Measurements from ENCODE around the gene SUGCT.

The SUGCT gene

DNA sequence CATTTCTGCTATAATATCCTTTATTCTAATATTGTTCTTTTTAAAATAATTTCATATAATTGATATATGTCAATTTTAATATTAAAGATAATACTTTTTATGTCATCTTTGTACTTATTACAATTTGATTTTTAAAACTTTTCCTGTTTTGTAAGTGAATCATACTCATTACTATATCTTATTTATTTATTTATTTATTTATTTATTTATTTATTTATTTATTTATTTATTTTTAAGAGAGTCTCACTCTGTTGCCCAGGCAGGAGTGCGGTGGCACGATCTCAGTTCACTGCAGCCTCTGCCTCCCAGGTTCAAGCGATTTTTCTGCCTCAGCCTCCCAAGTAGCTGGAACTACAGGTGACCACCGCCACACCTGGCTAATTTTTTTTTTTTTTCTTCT, 215.3 kb downstream of the SUGCT start:
- TF ChIP-seq YY1 (IDR thresholded peaks at IDR 0.05; ENCODE audit: low read depth), result no peak
- TF ChIP-seq CREB1 (IDR thresholded peaks at IDR 0.05; ENCODE audit: low read depth), result no peak
- TF ChIP-seq NFIC (IDR thresholded peaks at IDR 0.05), result no peak
- no peak for TF ChIP-seq TEAD4 (IDR thresholded peaks at IDR 0.05)
- no peak for TF ChIP-seq EP300 (IDR thresholded peaks at IDR 0.05; ENCODE audit: borderline replicate concordance)
- TF ChIP-seq, protein P1, sequence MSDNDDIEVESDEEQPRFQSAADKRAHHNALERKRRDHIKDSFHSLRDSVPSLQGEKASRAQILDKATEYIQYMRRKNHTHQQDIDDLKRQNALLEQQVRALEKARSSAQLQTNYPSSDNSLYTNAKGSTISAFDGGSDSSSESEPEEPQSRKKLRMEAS (IDR thresholded peaks at IDR 0.05), result no peak

DNA sequence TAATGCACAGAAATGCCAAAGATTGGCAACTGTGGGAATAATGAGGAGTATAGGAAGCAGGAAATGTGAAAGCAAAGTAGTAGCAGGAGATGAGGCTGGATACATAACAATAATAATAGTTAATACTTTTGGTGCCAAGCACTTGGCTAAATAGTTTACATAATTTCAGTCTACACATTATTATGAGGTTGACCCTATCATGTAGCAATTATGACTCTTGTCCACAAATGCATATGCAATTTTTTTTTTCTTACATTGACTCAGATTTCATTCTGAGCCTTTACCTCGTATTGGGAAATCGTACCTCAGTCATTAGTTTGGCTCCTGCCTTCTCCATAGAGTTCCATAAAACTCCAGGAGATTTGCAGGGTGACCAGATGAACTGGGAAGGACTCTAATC, 219.9 kb downstream of the SUGCT start:
- no peak for TF ChIP-seq TEAD4 (IDR thresholded peaks at IDR 0.05)
- TF ChIP-seq, protein P2, sequence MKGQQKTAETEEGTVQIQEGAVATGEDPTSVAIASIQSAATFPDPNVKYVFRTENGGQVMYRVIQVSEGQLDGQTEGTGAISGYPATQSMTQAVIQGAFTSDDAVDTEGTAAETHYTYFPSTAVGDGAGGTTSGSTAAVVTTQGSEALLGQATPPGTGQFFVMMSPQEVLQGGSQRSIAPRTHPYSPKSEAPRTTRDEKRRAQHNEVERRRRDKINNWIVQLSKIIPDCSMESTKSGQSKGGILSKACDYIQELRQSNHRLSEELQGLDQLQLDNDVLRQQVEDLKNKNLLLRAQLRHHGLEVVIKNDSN (IDR thresholded peaks at IDR 0.05), result no peak
- TF ChIP-seq CREB1 (IDR thresholded peaks at IDR 0.05; ENCODE audit: low read depth), result no peak
- TF ChIP-seq FOXM1 (IDR thresholded peaks at IDR 0.05; ENCODE audit: borderline replicate concordance, low read depth), result no peak
- no peak for TF ChIP-seq EP300 (IDR thresholded peaks at IDR 0.05; ENCODE audit: borderline replicate concordance)
- no peak for TF ChIP-seq TCF12 (IDR thresholded peaks at IDR 0.05; ENCODE audit: low read depth)
- TF ChIP-seq NFIC (IDR thresholded peaks at IDR 0.05), result no peak
- no peak for TF ChIP-seq CEBPB (IDR thresholded peaks at IDR 0.05)
- TF ChIP-seq, protein P3, sequence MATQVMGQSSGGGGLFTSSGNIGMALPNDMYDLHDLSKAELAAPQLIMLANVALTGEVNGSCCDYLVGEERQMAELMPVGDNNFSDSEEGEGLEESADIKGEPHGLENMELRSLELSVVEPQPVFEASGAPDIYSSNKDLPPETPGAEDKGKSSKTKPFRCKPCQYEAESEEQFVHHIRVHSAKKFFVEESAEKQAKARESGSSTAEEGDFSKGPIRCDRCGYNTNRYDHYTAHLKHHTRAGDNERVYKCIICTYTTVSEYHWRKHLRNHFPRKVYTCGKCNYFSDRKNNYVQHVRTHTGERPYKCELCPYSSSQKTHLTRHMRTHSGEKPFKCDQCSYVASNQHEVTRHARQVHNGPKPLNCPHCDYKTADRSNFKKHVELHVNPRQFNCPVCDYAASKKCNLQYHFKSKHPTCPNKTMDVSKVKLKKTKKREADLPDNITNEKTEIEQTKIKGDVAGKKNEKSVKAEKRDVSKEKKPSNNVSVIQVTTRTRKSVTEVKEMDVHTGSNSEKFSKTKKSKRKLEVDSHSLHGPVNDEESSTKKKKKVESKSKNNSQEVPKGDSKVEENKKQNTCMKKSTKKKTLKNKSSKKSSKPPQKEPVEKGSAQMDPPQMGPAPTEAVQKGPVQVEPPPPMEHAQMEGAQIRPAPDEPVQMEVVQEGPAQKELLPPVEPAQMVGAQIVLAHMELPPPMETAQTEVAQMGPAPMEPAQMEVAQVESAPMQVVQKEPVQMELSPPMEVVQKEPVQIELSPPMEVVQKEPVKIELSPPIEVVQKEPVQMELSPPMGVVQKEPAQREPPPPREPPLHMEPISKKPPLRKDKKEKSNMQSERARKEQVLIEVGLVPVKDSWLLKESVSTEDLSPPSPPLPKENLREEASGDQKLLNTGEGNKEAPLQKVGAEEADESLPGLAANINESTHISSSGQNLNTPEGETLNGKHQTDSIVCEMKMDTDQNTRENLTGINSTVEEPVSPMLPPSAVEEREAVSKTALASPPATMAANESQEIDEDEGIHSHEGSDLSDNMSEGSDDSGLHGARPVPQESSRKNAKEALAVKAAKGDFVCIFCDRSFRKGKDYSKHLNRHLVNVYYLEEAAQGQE (IDR thresholded peaks at IDR 0.05; ENCODE audit: low read depth), result no peak
- no peak for TF ChIP-seq RAD21 (IDR thresholded peaks at IDR 0.05; ENCODE audit: low read depth)
- no peak for TF ChIP-seq YY1 (IDR thresholded peaks at IDR 0.05; ENCODE audit: low read depth)
- TF ChIP-seq ZBTB7A (IDR thresholded peaks at IDR 0.05; ENCODE audit: low read depth), result no peak
- TF ChIP-seq TAF1 (IDR thresholded peaks at IDR 0.05; ENCODE audit: low read depth), result no peak
- TF ChIP-seq EGR1 (IDR thresholded peaks at IDR 0.05), result no peak
- TF ChIP-seq, protein P1 (IDR thresholded peaks at IDR 0.05), result no peak

DNA sequence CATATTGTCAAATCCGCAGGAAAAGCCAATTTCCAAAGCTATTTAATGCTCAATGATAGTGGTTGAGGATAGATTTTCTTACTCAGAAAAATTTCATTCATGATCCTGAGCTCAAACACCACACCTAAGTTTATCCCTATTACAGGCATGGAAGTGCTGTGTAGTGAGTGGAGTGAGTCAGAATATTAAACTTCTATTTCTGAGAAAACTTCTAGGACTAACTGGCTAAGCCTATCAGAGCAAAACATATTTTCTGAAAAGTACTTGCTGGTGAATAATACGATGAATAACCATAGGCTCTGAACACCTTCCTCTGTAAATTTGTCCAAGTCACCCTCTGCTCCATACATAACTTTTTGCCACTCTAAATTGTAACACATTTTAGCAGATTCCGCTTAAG, 221.5 kb downstream of the SUGCT start:
- TF ChIP-seq, protein P2 (IDR thresholded peaks at IDR 0.05), result no peak
- TF ChIP-seq CREB1 (IDR thresholded peaks at IDR 0.05; ENCODE audit: low read depth) (no peak), YY1 (IDR thresholded peaks at IDR 0.05; ENCODE audit: low read depth) (no peak), TAF1 (IDR thresholded peaks at IDR 0.05; ENCODE audit: low read depth) (no peak)

DNA sequence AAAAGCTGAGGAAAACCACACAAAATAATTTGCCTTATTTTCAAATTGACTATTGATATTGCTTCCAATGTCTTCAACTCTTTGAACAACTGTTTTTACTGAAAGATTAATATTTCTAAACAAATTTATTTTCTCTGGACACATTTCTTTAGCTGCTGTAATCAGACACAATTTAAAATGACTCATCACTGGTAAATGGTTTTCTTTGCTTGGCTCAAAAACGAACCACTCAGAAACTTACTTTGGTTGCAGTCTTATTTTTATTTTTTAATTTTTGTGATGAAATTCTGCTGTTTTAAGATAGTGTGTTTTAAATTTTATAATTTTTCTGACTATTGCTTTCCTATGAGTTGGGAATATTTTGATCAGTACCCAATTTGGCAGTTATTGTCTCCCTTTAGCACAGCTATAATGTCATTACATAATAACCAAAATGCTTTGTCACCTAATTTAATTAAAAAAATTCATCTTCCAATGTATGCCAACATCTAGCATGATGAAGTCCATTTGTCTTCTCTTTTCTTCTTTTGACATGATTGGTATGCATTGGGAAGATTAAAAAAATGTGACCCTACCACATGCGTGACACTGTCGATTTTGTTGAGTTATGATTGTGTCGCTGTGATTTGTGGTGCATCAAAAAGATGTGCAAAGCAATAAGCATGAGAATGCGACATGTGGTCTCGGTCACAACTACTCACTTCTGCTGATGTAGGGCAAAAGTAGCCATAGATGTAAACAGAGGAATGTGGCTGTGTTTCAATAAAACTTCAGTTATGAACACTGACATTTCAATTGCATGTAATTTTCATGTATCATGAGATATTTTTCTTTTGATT, 222.3 kb downstream of the SUGCT start:
- TF ChIP-seq TEAD4 (IDR thresholded peaks at IDR 0.05), result no peak
- TF ChIP-seq, protein P2 (IDR thresholded peaks at IDR 0.05), result no peak
- TF ChIP-seq CEBPB (IDR thresholded peaks at IDR 0.05), result no peak
- TF ChIP-seq, protein P3 (IDR thresholded peaks at IDR 0.05; ENCODE audit: low read depth), result no peak
- TF ChIP-seq ZBTB7A (IDR thresholded peaks at IDR 0.05; ENCODE audit: low read depth), result no peak
- TF ChIP-seq CREB1 (IDR thresholded peaks at IDR 0.05; ENCODE audit: low read depth), result no peak
- TF ChIP-seq NFIC (IDR thresholded peaks at IDR 0.05), result no peak
- TF ChIP-seq, protein P1 (IDR thresholded peaks at IDR 0.05), result no peak
- no peak for TF ChIP-seq RAD21 (IDR thresholded peaks at IDR 0.05; ENCODE audit: low read depth)
- no peak for TF ChIP-seq EP300 (IDR thresholded peaks at IDR 0.05; ENCODE audit: borderline replicate concordance)
- TF ChIP-seq TCF12 (IDR thresholded peaks at IDR 0.05; ENCODE audit: low read depth), result no peak

DNA sequence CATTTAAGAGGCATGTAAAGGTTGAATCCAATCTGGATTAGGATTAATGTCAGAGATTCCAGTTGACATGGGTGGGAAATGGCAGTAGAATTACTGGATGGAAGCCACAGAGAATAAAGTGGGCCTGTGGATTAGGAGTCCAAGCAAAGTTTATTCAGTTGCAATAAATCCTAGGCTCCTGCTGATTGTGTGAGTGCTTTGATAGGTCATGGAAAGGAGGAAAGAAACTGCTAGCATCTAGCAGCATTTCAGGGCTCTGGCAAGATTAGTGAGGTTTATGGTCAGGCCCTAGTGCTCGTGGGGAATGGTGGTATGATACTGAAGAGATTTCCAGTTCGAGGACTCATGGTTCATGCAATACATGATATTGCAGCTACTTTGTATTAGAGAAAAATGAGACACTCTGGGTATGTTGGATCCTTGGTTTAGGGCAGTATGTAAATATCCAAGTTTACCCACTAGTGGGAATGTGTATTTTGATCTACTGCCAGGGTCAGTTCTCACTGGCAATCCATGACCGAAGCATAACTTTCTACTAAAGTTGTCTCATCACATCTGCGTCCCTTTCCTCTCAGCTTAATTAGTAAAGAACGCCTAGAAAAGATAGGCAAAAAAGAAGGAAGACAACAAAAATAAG, 235.0 kb downstream of the SUGCT start:
- TF ChIP-seq TEAD4 (IDR thresholded peaks at IDR 0.05) (no peak), FOXM1 (IDR thresholded peaks at IDR 0.05; ENCODE audit: borderline replicate concordance, low read depth) (no peak), YY1 (IDR thresholded peaks at IDR 0.05; ENCODE audit: low read depth) (no peak), CREB1 (IDR thresholded peaks at IDR 0.05; ENCODE audit: low read depth) (no peak), ZBTB7A (IDR thresholded peaks at IDR 0.05; ENCODE audit: low read depth) (no peak), EGR1 (IDR thresholded peaks at IDR 0.05) (no peak), TCF12 (IDR thresholded peaks at IDR 0.05; ENCODE audit: low read depth) (no peak), EP300 (IDR thresholded peaks at IDR 0.05; ENCODE audit: borderline replicate concordance) (no peak), TAF1 (IDR thresholded peaks at IDR 0.05; ENCODE audit: low read depth) (no peak), CEBPB (IDR thresholded peaks at IDR 0.05) (no peak), NFIC (IDR thresholded peaks at IDR 0.05) (no peak)
- TF ChIP-seq, protein P1 (IDR thresholded peaks at IDR 0.05), result no peak
- TF ChIP-seq, protein P3 (IDR thresholded peaks at IDR 0.05; ENCODE audit: low read depth), result no peak
- TF ChIP-seq, protein P2 (IDR thresholded peaks at IDR 0.05), result no peak

Measured in Ishikawa (cell line).